Measurements from ENCODE around the gene TEAD1.

The TEAD1 gene

GRCh38 chr11:12882670-12883069 lies 208.4 kb downstream of the TEAD1 start:
- in situ Hi-C loops (cut with HindIII; ENCODE audit: low sequenced_read_pairs): no loop called here

GRCh38 chr11:12884751-12885318 lies 210.6 kb downstream of the TEAD1 start:
- in situ Hi-C loops (cut with HindIII; ENCODE audit: low sequenced_read_pairs): no loop called here

- in situ Hi-C loops (cut with HindIII; ENCODE audit: low sequenced_read_pairs): no loop called here
Measured at GRCh38 chr11:12885717-12886239, 211.6 kb downstream of the TEAD1 start.

DNA sequence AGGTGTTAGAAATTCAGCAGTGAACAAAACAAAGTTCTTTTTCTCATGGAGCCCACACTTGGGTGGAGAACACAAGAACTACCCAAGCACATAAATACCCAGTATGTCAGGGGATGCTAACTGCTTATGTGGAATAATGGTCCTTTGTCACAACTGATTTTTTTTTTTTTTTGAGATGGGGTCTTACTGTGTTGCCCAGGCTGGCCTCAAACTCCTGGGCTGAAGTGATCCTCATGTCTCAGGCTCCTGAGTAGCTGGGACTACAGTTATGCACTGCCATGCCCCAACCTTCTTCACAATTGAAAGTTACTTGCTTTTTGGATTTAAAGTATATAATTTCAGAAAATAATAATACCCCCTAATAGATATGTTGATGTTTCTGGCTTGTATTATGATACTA lies 212.3 kb downstream of the TEAD1 start:
- in situ Hi-C loops (cut with HindIII; ENCODE audit: low sequenced_read_pairs): no loop called here

DNA sequence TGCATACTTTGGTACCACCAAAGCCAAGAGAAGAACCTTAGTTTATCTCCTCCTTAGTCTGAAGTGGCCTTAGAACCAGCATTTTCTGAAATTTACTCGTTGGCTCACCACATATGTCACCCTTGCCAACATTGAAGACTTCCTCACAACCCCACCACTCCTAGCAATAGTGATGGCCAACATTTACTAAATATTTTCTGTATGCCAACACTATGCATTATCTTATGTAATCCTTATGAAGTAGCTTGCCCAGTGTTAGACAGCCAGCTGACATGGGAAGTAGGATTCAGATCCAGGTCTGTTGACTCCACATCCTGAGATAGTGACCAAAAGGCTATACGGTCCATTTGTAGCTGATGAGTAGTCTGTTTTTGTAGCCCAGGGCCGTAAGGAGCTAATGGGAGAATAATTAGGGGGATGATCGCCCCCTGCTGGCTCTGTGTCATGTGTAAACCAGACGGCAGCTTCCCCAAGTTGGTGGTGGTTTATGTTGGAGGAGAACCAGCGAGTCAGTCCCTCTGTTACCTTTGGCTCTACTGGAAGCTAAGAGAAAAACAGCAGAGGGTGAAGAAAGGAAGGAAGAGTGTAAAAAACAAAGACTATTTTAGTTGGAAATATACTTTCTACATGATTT lies 214.4 kb downstream of the TEAD1 start:
- in situ Hi-C loops (cut with HindIII; ENCODE audit: low sequenced_read_pairs): no loop called here

DNA sequence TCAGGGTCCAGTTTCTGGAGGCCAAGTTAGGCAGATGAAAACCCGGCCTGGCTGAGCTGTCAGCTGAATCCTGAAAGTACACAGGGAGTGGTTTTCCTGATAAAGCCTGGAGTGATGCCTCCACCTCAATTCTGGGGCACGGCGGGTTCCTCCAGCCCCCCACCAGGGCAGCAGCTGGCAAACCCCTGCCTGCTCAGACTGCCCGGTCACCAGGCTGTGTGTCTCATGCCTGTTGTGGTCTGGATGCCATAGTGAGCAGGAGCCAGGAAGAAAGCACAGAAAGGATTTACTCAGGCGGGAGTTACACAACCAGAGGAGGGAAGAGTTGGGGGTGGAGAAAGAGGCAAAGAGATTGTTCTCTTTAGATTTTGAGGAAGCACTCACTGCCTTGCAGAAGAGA lies 215.0 kb downstream of the TEAD1 start:
- in situ Hi-C loops (cut with HindIII; ENCODE audit: low sequenced_read_pairs): no loop called here

DNA sequence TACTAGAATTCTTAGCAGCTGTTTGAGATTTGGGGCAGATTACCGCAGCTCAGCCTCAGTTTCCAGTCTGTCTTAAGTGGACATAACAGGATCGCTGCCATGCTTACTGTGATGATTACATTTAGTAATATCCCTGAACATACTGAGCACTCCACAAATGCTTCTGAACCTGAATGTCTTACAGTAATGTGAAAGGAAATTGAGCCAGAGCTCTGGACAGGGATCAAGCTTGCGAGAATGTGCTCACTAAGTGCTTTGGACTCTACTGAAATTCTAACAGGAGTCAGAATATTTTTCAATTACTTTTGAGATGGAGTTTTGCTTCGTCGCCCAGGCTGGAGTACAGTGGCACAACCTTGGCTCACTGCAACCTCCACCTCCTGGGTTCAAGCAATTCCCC lies 216.3 kb downstream of the TEAD1 start:
- in situ Hi-C loops (cut with HindIII; ENCODE audit: low sequenced_read_pairs): no loop called here

GRCh38 chr11:12893787-12894672 lies 219.8 kb downstream of the TEAD1 start:
- in situ Hi-C loops (cut with HindIII; ENCODE audit: low sequenced_read_pairs): no loop called here

DNA sequence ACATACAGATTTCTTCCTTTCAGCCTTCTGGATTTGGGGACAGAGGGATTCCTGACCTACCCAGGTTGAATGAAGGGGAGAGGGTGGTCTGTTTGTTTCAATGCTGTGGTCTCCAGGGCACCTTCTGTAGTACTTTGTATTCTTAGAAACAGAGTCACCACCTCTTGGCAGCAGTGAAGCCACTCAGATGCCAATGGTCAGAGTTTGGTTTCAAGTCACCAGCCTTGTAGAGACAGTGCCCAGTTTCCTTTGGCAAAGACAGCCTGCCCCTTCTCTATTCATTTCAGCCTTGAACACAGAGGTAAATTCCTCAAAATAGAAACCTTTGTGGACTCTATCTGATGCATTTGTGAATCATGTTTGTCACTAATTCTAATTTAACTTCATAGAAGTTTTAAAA lies 223.2 kb downstream of the TEAD1 start:
- in situ Hi-C loops (cut with HindIII; ENCODE audit: low sequenced_read_pairs): no loop called here

DNA sequence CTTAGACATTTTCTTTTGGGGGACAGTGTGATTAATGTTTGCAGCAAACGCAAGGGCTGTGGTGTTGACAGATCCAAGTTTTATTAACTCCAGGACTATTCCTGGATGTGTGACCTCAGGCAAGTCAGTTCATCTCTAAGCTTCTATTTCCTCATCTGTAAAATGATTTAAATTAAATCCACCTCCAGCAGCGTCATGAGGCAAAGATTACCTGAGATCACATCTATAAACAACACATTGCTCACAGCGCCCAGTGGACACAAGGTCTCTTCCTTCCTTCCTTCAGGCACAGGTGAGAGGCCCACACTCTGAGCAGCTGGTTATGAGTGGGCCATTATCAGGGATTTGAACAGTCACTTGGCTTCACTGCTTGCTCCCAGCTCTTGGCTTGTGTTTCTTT lies 223.6 kb downstream of the TEAD1 start:
- in situ Hi-C loops (cut with HindIII; ENCODE audit: low sequenced_read_pairs): no loop called here

- in situ Hi-C loops (cut with HindIII; ENCODE audit: low sequenced_read_pairs): no loop called here
Measured at GRCh38 chr11:12900496-12900895, 226.3 kb downstream of the TEAD1 start.

DNA sequence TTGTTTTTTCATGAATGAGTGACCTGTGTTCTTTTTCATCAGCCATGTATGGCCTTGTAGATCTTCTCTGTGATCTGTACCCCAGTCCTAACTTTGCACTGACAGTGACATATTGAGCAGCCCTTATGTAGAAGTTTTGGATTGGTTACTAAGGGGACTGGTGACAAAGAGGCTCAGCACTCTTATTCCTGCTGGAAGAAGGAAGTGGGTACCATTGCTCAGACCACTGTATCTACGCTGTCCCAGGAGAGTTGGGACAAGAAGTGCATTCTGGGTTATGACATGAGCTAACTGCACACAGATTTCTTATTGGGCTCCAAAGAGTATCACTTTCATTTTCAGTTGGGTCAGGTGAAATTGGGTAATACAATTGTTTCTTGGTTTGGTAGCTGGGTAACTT lies 227.1 kb downstream of the TEAD1 start:
- in situ Hi-C loops (cut with HindIII; ENCODE audit: low sequenced_read_pairs): no loop called here

- in situ Hi-C loops (cut with HindIII; ENCODE audit: low sequenced_read_pairs): no loop called here
Measured at GRCh38 chr11:12901874-12902481, 227.8 kb downstream of the TEAD1 start.

GRCh38 chr11:12902791-12903486 lies 228.7 kb downstream of the TEAD1 start:
- in situ Hi-C loops (cut with HindIII; ENCODE audit: low sequenced_read_pairs): no loop called here

DNA sequence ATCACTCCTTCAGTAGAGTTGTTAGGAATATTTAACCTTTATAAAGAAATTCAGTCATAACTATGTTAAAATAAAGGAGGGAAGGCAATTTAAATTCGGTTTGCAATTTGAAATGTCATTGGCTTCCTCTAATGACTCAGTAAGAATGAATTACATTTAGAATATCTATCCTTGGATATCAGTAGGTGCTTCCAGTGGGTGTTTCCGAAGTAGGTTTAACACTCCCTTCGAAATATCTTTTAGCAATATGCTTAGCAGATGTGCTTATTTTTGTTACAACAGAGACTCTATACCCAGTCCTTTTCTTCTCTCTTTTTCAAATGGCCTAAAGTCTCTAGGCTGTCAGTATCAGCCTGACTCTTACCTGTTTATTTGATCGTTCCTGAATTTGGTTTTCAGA lies 231.2 kb downstream of the TEAD1 start:
- in situ Hi-C loops (cut with HindIII; ENCODE audit: low sequenced_read_pairs): no loop called here

DNA sequence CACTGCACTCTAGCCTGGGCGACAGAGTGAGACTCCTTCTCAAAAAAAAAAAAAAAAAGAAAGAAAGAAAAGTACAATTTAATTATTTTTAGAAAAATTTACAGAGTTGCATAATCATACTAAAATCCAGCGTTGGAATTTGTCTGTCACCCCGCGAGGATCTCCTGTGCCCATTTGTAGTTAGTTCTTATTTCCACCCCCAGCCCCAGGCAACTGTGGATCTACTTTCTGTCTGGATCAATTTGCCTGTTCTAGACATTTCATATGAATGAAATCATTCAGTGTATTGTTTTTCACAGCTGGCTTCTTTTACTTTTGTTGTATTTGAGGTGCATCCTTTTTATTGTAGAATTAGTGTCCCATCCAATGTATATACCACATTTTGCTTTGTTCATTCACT lies 232.3 kb downstream of the TEAD1 start:
- in situ Hi-C loops (cut with HindIII; ENCODE audit: low sequenced_read_pairs): no loop called here

GRCh38 chr11:12909879-12910278 lies 235.7 kb downstream of the TEAD1 start:
- in situ Hi-C loops (cut with HindIII; ENCODE audit: low sequenced_read_pairs): no loop called here

- in situ Hi-C loops (cut with HindIII; ENCODE audit: low sequenced_read_pairs): no loop called here
Measured at GRCh38 chr11:12914400-12914912, 240.2 kb downstream of the TEAD1 start.

GRCh38 chr11:12915093-12915492 lies 240.9 kb downstream of the TEAD1 start:
- in situ Hi-C loops (cut with HindIII; ENCODE audit: low sequenced_read_pairs): no loop called here

DNA sequence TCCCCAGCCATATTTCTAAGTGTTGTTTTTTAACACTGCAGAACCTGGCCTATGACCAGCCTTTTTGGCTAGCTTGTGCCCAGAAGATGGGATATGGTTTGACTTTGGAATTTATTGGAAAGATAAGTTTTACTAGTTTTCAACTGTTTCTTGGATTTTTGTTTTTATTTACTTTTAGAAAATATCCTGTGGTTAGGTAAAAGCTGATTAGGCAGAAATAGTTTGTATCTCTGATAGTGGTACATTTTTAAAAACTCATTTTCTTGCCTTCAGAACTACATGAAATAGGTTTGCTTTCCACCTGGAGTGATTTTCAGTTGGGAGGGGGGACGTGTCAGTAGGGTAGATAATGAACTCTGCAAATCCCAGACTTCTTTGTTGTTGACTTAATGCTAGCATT lies 243.6 kb downstream of the TEAD1 start:
- in situ Hi-C loops (cut with HindIII; ENCODE audit: low sequenced_read_pairs): no loop called here

DNA sequence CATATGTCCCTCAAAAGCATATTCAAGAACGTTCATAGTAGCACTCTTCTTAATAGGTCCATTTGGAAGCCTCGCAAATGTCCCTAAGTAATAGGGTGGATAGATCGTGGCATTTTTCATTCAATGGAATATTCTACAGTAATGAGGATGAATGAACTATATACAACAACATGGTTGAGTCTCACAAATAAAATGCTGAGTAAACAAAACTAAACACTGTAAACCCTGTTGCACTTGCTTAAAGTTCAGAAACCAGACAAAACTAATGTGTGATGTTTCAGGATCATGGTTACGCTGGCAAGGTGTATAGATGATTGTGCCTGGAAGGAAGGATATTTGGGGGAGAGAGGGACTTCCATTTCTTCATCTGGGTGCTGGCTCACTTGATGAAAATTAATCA lies 244.4 kb downstream of the TEAD1 start:
- in situ Hi-C loops (cut with HindIII; ENCODE audit: low sequenced_read_pairs): no loop called here

Measured in DLD1 (cell line).